GM19463 (cell line): ENCODE data around the gene HTR3A.

ENCODE experiments used
- ATAC-seq: cut with Tn5 transposase; IDR thresholded peaks from one replicate; pipeline ENCODE4 v1.9.1; 2021; ENCODE audit warnings: mild to moderate bottlenecking, moderate library complexity; ENCODE audit not compliant: unreplicated experiment

HTR3A gene

DNA sequence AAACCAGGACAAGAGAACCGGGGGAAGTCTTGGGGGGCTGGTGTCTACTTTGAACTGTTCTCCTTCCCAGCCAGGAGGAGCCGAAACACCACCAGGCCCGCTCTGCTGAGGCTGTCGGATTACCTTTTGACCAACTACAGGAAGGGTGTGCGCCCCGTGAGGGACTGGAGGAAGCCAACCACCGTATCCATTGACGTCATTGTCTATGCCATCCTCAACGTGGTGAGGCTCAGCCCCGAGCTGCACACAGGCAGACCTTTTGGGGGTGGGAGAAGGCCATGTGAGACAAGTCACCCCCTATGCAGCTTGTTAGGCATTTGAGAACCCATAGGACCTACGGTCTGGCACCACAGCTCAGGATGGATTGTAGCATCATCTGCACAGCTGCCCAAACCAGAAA is 2.8 kb downstream of the HTR3A start:
- ATAC-seq, result no peak

DNA sequence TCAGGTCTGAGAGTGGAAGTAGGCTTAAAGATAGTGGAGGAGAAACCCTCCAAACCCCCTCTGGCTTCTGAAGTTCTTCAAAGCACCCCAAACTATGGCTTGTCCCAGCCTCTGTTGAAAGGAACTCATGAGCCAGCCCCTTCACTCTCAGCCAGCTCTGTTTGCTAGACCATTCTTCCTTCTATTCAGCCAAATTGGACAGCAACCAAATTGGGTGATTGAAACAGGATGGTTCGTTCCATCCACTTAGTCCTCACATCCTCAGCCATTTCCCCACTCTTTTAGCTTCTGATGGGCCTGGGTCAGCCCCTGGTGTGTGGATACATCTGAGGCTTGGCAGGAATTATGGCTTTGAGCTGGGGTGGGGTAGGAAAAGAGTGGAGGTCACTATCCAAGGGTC is 4.5 kb downstream of the HTR3A start:
- ATAC-seq, result no peak

DNA sequence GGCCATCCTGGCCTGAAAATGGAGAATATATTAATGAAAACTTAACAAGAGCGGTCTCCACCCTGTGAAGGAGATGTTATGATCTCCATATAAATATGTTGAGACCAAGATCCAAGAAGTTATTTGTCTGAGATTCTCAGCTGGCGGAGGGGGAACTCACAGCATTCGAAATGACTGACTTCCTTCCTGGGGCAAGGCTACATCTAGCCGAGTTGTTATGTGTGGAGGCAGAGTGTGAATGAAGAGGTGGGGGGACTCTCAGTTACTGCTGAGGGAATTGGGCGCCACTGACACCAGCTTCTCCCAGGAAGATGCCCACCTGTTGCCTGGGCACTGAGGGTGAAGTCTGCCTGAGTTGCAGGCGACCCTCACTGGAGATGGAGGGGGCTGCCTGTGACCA is 5.9 kb downstream of the HTR3A start:
- no peak for ATAC-seq

DNA sequence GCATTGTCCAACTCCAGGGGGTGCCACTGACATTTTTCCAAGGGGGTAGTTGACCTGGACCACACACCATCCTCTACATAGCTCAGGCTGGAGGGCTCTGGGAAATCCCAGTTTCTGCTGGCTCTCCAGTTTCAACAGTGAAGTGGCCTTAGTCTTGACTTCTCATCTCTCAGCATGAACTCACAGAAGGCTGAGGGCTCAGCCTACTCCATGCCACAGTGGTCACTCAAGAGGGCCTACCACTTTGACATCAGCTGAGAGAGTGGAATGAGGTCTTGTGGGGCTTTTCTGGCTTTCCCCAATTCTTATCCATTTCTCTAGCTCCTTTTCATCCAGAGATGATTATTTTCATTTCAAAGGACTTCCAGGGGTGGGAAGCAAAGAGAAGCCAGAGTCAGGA is 7.4 kb downstream of the HTR3A start:
- ATAC-seq, result no peak

DNA sequence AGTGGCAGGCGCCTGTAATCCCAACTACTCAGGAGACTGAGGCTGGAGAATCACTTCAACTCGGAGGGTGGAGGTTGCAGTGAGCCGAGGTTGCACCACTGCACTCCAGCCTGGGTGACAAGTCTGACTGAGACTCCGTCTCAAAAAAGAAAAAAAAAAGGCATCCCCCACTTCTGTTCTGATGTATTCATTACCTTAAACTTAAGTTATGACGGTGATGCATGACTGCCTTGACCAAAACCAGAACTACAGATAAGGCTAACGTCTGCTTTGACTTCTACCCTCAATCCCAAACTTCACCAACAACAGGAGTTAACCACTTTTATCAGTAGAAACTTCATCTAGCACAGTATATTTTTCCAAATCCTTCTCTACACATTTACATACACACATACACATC is 9.9 kb downstream of the HTR3A start:
- ATAC-seq, result no peak

GRCh38 chr11:113985906-113986305 is 11.0 kb downstream of the HTR3A start:
- no peak for ATAC-seq

DNA sequence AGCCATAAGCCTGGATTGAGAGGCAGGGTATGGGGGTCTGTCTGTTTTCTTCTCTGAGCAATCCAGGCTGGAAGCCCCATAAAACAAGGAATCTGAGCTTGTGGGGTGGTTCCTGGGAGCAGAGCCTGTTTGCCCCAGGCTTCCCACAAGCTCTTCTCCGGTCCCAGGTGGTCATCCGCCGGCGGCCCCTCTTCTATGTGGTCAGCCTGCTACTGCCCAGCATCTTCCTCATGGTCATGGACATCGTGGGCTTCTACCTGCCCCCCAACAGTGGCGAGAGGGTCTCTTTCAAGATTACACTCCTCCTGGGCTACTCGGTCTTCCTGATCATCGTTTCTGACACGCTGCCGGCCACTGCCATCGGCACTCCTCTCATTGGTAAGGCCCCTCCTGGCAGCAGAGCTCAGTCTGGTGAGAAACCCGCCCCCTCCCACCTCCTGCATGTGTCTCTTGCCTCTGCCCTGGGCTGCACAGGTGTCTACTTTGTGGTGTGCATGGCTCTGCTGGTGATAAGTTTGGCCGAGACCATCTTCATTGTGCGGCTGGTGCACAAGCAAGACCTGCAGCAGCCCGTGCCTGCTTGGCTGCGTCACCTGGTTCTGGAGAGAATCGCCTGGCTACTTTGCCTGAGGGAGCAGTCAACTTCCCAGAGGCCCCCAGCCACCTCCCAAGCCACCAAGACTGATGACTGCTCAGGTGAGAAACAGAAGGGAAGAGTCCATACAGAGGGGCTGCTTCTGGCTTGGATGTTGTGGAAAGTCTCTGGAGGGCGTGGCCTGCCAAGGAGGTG is 11.6 kb downstream of the HTR3A start:
- no peak for ATAC-seq

GRCh38 chr11:113989381-113989780 is 14.5 kb downstream of the HTR3A start:
- no peak for ATAC-seq

- no peak for ATAC-seq
These were observed 15.0 kb downstream of the HTR3A start for GRCh38 chr11:113989916-113990315.

DNA sequence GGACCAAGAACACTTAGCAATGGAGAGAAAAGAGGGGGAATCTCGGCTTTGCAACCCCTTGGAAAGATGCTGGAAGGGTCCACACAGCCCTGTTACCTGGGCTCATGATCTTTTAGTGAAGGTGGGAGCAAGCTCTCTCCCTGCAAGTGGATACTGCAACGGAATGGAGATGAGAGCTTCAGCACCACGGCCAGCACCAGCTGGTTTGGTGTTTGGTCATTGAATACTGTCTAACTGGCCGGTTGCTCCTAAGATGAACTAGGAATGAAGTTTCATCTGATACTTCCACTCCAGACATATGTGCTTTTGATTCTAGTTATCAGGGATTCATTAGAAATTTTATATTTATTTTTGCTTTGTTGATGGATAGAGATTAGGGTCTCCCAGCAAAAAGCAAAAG is 16.3 kb downstream of the HTR3A start:
- no peak for ATAC-seq

DNA sequence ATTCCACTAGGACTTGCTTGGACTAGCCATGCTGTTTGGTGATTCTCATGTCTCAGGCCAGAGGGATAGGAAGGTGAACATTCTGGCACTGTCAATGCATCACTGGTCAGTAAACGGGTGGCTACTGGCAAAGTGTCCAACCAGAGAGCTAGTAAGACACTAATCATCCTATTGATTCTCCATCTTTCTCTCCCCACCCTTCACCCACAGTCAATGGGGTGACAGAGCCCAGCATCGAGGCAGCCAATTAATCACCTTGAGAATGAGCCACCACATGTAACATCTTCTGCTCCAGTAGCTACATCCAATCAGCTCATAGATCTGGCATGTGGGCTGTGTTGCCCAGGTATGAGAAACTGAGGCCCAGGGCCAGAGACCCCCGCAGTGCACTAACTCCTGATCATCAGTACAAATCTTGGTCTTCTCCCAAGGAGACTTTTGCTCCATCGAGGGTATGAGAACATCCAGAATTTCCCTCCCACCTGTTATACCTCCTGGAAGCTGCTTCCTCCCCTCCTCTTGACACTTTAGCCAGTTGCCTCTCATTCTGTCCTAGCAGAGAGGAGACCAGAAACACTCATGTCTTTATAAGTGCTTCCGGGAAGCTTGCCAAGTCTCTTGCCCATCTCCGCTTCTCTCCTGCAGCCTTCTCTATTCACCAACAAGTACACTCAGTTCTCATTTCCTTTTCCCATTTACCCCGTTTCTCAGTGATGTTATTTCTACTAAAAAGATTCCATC is 17.0 kb downstream of the HTR3A start:
- no peak for ATAC-seq

DNA sequence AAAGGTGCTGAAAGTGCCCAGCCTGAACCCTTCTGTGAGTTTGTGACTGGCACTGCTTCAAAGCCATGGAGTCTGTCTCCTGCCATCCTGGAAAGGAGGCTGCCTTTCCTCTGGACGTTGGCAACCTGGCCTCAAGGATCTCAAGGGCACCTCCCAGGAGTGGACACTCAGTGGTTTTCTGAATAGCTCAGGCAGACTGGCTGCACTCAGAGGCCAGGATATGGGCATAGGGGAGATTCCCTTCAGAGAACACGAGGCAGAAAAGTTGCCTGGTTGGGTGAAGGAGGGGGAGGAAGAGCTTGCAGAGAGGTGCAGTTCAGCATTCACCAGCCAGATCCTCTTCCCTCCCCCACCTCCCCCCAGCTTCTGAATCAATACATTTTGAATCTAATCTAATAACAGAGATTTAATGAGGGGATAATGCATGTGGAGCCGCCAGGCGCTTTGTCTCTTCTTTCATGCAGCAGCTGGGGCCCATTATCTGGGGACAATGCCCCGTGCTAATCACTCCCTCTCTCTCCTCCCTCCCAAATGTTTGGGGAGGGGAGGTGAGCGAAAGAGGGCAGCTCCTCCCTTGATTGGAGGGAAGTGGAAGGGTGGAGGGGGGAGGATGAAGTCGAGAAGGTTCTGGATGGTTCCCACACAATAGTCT is 17.7 kb downstream of the HTR3A start:
- no peak for ATAC-seq

DNA sequence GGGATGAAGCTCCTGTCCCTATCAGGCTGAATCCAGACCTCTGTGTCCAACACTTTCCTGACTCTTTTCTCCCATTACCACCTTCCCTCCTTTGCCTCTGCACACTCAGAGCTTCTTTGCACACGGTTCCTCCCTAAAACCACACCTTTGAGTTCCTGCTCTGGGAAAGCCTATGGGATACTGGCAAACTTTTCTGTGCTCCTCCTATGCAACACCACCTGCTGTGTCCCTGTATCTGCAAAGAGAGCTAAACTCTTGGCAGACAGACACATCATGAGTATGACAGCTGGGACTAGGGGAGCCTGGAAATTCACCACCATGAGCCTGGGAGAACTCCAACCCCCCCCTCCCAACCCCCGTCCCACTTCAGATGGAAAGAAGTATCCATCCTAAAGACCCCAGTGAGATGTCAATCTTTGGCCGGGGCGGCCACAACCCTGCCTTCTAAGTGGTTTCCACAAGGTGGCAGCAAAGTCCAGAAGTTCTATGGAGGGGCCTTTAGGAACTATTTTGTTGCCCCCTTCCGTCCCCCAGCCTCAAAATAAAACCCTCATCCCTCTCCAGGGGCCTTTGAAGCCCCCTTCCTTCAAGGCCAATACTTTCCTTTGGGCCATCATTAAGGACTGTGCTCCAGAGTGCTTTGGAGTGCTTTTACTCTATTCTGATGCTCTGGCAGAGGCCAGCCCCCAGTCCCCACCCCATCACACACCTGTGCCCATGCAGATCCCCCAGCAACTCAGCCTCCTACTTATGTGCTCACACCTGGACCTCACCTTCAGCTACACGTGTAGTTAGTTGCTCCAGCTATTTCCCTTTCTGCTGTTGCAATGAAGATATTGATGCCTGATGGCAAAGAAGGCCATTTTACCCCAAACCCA is 19.4 kb downstream of the HTR3A start:
- no peak for ATAC-seq

GRCh38 chr11:113997473-113997872 is 22.6 kb downstream of the HTR3A start:
- no peak for ATAC-seq

- no peak for ATAC-seq
These were observed 23.7 kb downstream of the HTR3A start for GRCh38 chr11:113998574-113998973.

DNA sequence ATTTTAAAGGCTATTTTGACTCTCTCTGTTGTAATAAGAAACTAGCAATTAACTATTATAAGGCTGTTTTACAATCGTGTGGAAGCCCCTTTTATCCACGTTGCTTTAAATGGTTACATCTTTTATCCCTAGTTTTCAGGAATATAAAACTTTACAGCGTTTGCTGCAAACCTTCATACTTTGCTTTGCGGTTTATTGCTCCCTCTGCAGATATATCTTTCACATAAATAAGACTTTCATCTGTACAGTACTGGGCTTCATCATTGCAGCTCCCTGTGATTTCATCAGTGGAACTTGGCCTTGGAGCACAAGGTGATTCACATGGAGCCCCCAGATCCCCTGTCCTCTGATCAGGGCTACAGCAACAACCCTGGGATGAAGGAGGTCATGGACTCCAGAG is 25.6 kb downstream of the HTR3A start:
- ATAC-seq, result no peak

- ATAC-seq, result no peak
These were observed 26.5 kb downstream of the HTR3A start for GRCh38 chr11:114001416-114001815.

GRCh38 chr11:114008331-114008730 is 33.4 kb downstream of the HTR3A start:
- ATAC-seq, result no peak

- no peak for ATAC-seq
These were observed 36.0 kb downstream of the HTR3A start for GRCh38 chr11:114010931-114011330.

DNA sequence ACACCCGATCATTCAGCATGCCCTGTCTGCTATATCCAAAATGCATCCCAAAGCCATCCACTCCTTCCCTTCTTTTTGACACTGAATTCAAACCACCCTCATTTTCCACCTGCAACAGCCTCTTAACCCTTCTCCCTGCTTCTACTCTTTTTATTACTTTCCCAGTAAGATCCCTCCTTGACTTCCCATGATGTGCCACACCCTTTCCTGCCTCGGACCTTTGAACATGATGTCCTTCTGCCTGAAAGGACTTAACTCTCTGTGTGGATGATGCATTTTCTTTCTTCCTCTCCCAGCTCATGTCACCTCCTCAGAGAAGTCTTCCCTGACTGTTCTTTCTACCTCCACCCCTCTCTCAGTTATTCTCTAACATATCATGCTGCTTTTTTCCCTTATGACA is 36.5 kb downstream of the HTR3A start:
- ATAC-seq, result no peak

- no peak for ATAC-seq
These were observed 40.2 kb downstream of the HTR3A start for GRCh38 chr11:114015117-114015516.
